Measurements from ENCODE around the gene MACROD2.
A peak's percentile ranks its signal among the peaks of the same experiment; 100 is the strongest.

MACROD2 gene

GRCh38 chr20:14336686-14337085 is 341.4 kb downstream of the MACROD2 start:
- DNase-seq (ENCODE audit: low spot score), result no peak

- DNase-seq (ENCODE audit: low spot score), result peak; percentile 89
Observed at GRCh38 chr20:14337400-14338171, 342.3 kb downstream of the MACROD2 start, which contains the start of gene FLRT3. Gene FLRT3, minus strand, starts transcription at chr20:14337612. Its CDS starts 10,106 bp downstream, at chr20:14327506.

- peak; percentile 58 for DNase-seq (ENCODE audit: low spot score)
Observed at GRCh38 chr20:14341801-14342200, 346.5 kb downstream of the MACROD2 start.

GRCh38 chr20:14342918-14343317 is 347.6 kb downstream of the MACROD2 start:
- DNase-seq (ENCODE audit: low spot score), result no peak

GRCh38 chr20:14343491-14344065 is 348.3 kb downstream of the MACROD2 start:
- DNase-seq (ENCODE audit: low spot score), result no peak

GRCh38 chr20:14344746-14345145 is 349.4 kb downstream of the MACROD2 start:
- DNase-seq (ENCODE audit: low spot score), result no peak

- no peak for DNase-seq (ENCODE audit: low spot score)
Observed at GRCh38 chr20:14355791-14356190, 360.5 kb downstream of the MACROD2 start.

- DNase-seq (ENCODE audit: low spot score), result no peak
Observed at GRCh38 chr20:14360416-14360815, 365.1 kb downstream of the MACROD2 start.

- DNase-seq (ENCODE audit: low spot score), result no peak
Observed at GRCh38 chr20:14361509-14362345, 366.4 kb downstream of the MACROD2 start.

- DNase-seq (ENCODE audit: low spot score), result no peak
Observed at GRCh38 chr20:14374196-14374595, 378.9 kb downstream of the MACROD2 start.

- DNase-seq (ENCODE audit: low spot score), result no peak
Observed at GRCh38 chr20:14375416-14375985, 380.2 kb downstream of the MACROD2 start.

GRCh38 chr20:14378326-14378725 is 383.0 kb downstream of the MACROD2 start:
- no peak for DNase-seq (ENCODE audit: low spot score)

- DNase-seq (ENCODE audit: low spot score), result no peak
Observed at GRCh38 chr20:14383335-14383734, 388.0 kb downstream of the MACROD2 start.

GRCh38 chr20:14384416-14385175 is 389.3 kb downstream of the MACROD2 start:
- DNase-seq (ENCODE audit: low spot score), result no peak

- DNase-seq (ENCODE audit: low spot score), result no peak
Observed at GRCh38 chr20:14385176-14385740, 389.9 kb downstream of the MACROD2 start.

- no peak for DNase-seq (ENCODE audit: low spot score)
Observed at GRCh38 chr20:14386726-14387125, 391.4 kb downstream of the MACROD2 start.

GRCh38 chr20:14401479-14402138 is 406.3 kb downstream of the MACROD2 start:
- no peak for DNase-seq (ENCODE audit: low spot score)

- no peak for DNase-seq (ENCODE audit: low spot score)
Observed at GRCh38 chr20:14404515-14404914, 409.2 kb downstream of the MACROD2 start.

- DNase-seq (ENCODE audit: low spot score), result no peak
Observed at GRCh38 chr20:14406495-14406894, 411.2 kb downstream of the MACROD2 start.

- no peak for DNase-seq (ENCODE audit: low spot score)
Observed at GRCh38 chr20:14407336-14407735, 412.0 kb downstream of the MACROD2 start.
